Measurements from ENCODE around the gene FAM114A2.
"Not testable (repeated sequence)": the region's sequence is repeated elsewhere in the genome, so short reads cannot be mapped to it uniquely, and the experiment has no call there.

The FAM114A2 gene

GRCh38 chr5:154038707-154039457 lies at the start of gene FAM114A2, which contains the start of gene MFAP3:
Gene FAM114A2 (minus strand): TSS chr5:154038910. CDS start chr5:154034953, 3,957 bp downstream.
Gene MFAP3 (plus strand): TSS chr5:154038967. CDS start chr5:154049723, 10,756 bp downstream.
- DNase-seq, result peak; percentile 90

DNA sequence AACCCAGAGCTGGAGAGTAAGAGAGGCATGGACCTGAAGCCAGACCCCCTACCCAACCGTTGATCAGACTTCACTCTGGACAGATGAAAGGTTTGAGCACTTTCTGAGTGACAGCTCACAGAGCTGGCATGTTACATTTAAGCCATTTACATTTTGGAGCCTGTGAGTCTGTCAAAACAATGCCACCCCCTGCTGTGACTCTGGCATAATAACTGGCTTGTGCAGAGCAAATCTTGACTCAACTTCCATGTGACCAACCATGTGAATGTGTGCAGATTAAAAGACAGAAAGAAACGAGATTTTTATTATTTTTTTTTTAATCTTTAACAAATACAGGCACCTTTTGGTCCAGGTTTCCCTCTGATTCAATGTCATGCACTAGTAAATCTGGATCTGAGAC lies 48.5 kb upstream of the FAM114A2 start:
- no peak for DNase-seq

GRCh38 chr5:154086641-154087040 lies 47.9 kb upstream of the FAM114A2 start:
- DNase-seq, result peak; percentile 67

DNA sequence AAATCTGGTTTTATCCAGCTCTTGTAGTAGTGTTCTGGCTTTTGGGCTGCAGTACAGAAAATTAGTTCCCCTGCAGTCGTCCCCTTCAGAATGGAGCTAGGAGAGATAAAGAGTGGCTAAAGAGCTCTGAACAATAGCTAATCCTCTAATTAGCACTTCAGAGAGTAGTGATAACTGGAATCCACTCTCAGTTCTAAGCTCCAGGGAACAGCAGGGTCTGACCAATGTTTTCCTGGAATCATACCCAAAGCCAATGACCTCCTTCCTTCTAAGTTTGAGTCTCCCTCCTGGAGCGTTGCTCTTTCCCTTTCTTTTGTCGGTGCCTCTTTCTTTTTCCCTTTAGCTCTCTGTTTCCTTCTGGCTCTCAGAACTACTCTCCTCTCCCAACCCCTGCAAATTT lies 47.4 kb upstream of the FAM114A2 start:
- no peak for DNase-seq

- DNase-seq, result no peak
These were observed 45.4 kb upstream of the FAM114A2 start for GRCh38 chr5:154084062-154084639.

GRCh38 chr5:154081246-154081645 lies 42.5 kb upstream of the FAM114A2 start:
- DNase-seq, result no peak

- DNase-seq, result no peak
These were observed 39.6 kb upstream of the FAM114A2 start for GRCh38 chr5:154078272-154078671.

- no peak for DNase-seq
These were observed 39.0 kb upstream of the FAM114A2 start for GRCh38 chr5:154077696-154078095.

DNA sequence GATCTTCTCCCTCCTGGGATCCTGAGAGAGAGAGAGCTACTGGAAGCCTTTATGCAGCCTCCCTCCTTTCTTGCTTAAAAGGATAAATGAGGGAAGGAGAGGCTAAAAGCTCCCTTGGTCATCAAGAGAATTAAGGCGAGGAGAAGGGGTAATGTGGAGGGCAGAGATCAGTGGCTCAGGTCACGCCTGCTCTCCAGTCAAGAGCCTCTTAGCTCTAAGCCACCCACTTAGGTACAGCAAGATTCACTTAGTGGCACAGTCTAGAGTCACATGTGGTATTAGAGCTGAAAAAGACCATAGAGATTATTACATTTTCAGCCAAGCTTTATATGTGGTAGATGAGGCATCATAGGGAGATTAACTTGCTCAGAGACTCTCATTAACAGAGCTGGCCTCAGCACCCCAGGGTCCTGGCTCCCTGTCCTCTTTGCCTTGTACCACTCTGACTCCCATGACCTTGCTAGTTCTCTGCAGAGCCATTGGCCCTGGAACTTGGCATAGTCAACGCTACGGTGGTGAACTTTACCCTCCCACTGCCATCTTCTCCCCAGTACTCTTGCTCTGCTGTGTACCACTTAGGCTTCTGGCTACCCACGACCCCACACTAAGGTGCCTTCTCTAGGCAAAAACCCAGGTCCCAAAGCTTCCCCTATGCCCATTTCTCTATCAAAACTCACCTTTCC lies 37.7 kb upstream of the FAM114A2 start:
- no peak for DNase-seq

- peak; percentile 85 for DNase-seq
These were observed 33.9 kb upstream of the FAM114A2 start for GRCh38 chr5:154072414-154073171.

GRCh38 chr5:154071799-154072413 lies 33.2 kb upstream of the FAM114A2 start:
- DNase-seq, result no peak

GRCh38 chr5:154069854-154070253 lies 31.1 kb upstream of the FAM114A2 start:
- DNase-seq, result not testable (repeated sequence)

DNA sequence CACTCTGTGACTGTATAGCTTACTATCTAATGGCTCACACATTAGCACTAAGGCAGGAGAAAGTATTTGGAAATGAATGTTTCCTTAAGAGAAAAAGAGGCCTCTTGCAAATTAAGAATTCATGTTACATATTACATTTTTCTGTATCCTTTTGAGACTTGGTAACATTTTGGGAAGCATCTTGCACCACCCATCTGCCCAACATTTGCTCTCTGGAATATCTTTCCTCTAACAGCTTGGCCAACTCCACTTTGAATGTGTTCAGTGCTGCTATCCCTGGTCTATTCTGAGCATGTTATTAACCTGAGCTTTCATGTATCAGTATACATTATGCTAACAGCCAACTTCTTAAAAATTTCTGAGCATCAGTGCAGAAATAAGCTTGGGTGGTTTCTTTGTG lies 27.3 kb upstream of the FAM114A2 start:
- no peak for DNase-seq

GRCh38 chr5:154063372-154063771 lies 24.7 kb upstream of the FAM114A2 start:
- no peak for DNase-seq

GRCh38 chr5:154060606-154061005 lies 21.9 kb upstream of the FAM114A2 start:
- DNase-seq, result no peak

- DNase-seq, result no peak
These were observed 20.9 kb upstream of the FAM114A2 start for GRCh38 chr5:154059583-154059982.

DNA sequence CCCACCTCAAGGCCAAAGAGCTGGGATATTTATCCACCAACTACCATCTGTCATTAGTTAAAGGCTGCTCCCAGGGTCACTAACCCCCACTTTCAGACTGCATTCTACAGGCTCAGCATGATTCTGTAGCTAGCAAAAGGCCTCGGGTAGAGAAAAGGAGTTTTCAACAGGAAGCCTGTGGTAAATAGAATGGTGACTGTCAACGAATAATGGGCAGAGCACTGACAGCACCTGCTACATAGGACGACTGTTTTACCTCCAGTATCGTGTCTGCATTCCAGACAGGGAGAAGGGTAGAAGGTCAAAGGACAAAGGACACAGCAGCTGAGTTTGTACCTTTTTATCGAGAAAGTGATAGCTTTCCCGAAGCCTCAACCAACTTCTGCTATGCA lies 20.3 kb upstream of the FAM114A2 start:
- DNase-seq, result no peak

- no peak for DNase-seq
These were observed 19.6 kb upstream of the FAM114A2 start for GRCh38 chr5:154058055-154059038.

- DNase-seq, result no peak
These were observed 16.5 kb upstream of the FAM114A2 start for GRCh38 chr5:154055201-154055600.

DNA sequence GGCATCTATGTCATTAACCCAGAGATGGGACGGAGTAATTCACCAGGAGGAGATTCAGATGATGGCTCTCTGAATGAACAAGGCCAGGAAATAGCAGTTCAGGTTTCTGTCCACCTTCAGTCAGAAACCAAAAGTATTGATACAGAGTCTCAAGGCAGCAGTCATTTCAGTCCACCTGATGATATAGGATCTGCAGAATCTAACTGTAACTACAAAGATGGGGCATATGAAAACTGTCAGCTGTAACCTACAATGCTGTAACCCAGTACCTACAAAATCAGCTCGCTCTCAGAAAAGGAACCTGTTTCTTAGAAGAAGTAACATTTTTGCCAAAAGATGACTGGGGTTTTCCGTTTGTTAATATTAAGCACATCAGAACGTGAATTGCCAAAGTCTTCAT lies 14.8 kb upstream of the FAM114A2 start:
- no peak for DNase-seq

GRCh38 chr5:154049636-154050035 lies 10.9 kb upstream of the FAM114A2 start:
- DNase-seq, result no peak

Measured in left hindlimb (tissue), 1 donor.